Neuronal stem cell (in vitro differentiated cells): ENCODE measurements around the gene CIRBP.

ENCODE experiments used
- DNase-seq: peaks from one replicate; pipeline ENCODE4 v3.0.0-alpha.2; 2013; ENCODE audit warnings: low spot score
- H2AFZ ChIP-seq: one replicate; pipeline ENCODE4 v1.6.1; 2013; ENCODE audit warnings: mild to moderate bottlenecking, low read length, inconsistent platforms
- H2AK5ac ChIP-seq: 2 replicates; pipeline ENCODE4 v1.6.1; 2013; ENCODE audit warnings: low read depth, mild to moderate bottlenecking, inconsistent platforms, low read length, moderate library complexity, mixed read lengths
- H2BK120ac ChIP-seq: 2 replicates; pipeline ENCODE4 v1.6.1; 2013; ENCODE audit warnings: low read depth, mild to moderate bottlenecking, inconsistent platforms, low read length, moderate library complexity, mixed read lengths
- H2BK12ac ChIP-seq: one replicate; pipeline ENCODE4 v1.6.1; 2013; ENCODE audit warnings: low read length, inconsistent platforms
- H2BK15ac ChIP-seq: 2 replicates; pipeline ENCODE4 v1.6.1; 2013; ENCODE audit warnings: mild to moderate bottlenecking, low read length, inconsistent platforms, mixed read lengths
- H2BK5ac ChIP-seq: one replicate; pipeline ENCODE4 v1.6.1; 2013; ENCODE audit warnings: inconsistent platforms, mild to moderate bottlenecking, low read length, moderate library complexity
- H3K14ac ChIP-seq: one replicate; pipeline ENCODE4 v1.6.1; 2013; ENCODE audit warnings: low read length, inconsistent platforms
- H3K18ac ChIP-seq: 2 replicates; pipeline ENCODE4 v1.6.1; 2013; ENCODE audit warnings: low read length, inconsistent platforms
- H3K23ac ChIP-seq: 2 replicates; pipeline ENCODE4 v1.6.1; 2013; ENCODE audit warnings: low read depth, mild to moderate bottlenecking, mixed read lengths, low read length, inconsistent platforms; ENCODE audit not compliant: poor library complexity
- H3K27ac ChIP-seq: replicated peaks from 3 replicates; pipeline ENCODE4 v1.5.1; 2013; ENCODE audit warnings: low read length, inconsistent platforms
- H3K27me3 ChIP-seq, 3 experiments: 2 replicates each; pipeline ENCODE4 v1.6.1; 2013; ENCODE audit warnings: low read length in 3 of 3, mild to moderate bottlenecking in 2 of 3, inconsistent platforms in 1 of 3, low read depth in 1 of 3, mixed read lengths in 1 of 3, moderate library complexity in 1 of 3; ENCODE audit not compliant: control insufficient read depth in 3 of 3, insufficient read depth in 3 of 3
- H3K36me3 ChIP-seq, 2 donors: replicated peaks in 1 of 2; 2 replicates each; pipeline ENCODE4 v1.6.1; 2013; ENCODE audit warnings: low read length in 2 of 2; ENCODE audit not compliant: control insufficient read depth in 2 of 2, insufficient read depth in 2 of 2
- H3K4ac ChIP-seq: 2 replicates; pipeline ENCODE4 v1.6.1; 2013; ENCODE audit warnings: inconsistent platforms, mild to moderate bottlenecking, low read length, moderate library complexity
- H3K4me1 ChIP-seq, 2 donors: 1 replicate in 1 of 2; 2 replicates in 1 of 2; pipeline ENCODE4 v1.6.1; 2013; ENCODE audit warnings: low read length in 2 of 2, low read depth in 1 of 2; ENCODE audit not compliant: control insufficient read depth in 2 of 2, insufficient read depth in 1 of 2
- H3K4me2 ChIP-seq: one replicate; pipeline ENCODE4 v1.6.1; 2013; ENCODE audit warnings: mild to moderate bottlenecking, low read length, inconsistent platforms; ENCODE audit not compliant: insufficient read depth, poor library complexity, severe bottlenecking
- H3K4me3 ChIP-seq, 2 donors: 2 replicates each; pipeline ENCODE4 v1.5.1; 2013; ENCODE audit warnings: low read length in 2 of 2, mild to moderate bottlenecking in 2 of 2, inconsistent platforms in 1 of 2, moderate library complexity in 1 of 2
- H3K79me1 ChIP-seq: one replicate; pipeline ENCODE4 v1.6.1; 2013; ENCODE audit warnings: low read depth, mild to moderate bottlenecking, inconsistent platforms, low read length, moderate library complexity
- H3K9ac ChIP-seq: one replicate; pipeline ENCODE4 v1.6.1; 2013; ENCODE audit warnings: mild to moderate bottlenecking, low read depth, low read length, inconsistent platforms; ENCODE audit not compliant: poor library complexity
- H3K9me3 ChIP-seq, 2 donors: replicated peaks in 1 of 2; 2 replicates each; pipeline versions ENCODE3 to v1.6.1; 2013; ENCODE audit warnings: low read length in 2 of 2, mild to moderate bottlenecking in 2 of 2, inconsistent platforms in 1 of 2, low read depth in 1 of 2, mixed read lengths in 1 of 2, moderate library complexity in 1 of 2; ENCODE audit not compliant: control insufficient read depth in 2 of 2, insufficient read depth in 1 of 2
- H4K8ac ChIP-seq: one replicate; pipeline ENCODE4 v1.6.1; 2013; ENCODE audit warnings: low read depth, mild to moderate bottlenecking, inconsistent platforms, low read length, moderate library complexity
- H4K91ac ChIP-seq: one replicate; pipeline ENCODE4 v1.6.1; 2013; ENCODE audit warnings: low read length, low read depth, mild to moderate bottlenecking, inconsistent platforms; ENCODE audit not compliant: poor library complexity
- WGBS, 2 donors: extraction: QIAGEN DNeasy Blood & Tissue Kit; methylation state at CpG; one replicate each; pipeline ENCODE4 v1.1.7; 2013; ENCODE audit warnings: missing lambda C conversion rate in 2 of 2, mixed read lengths in 1 of 2; ENCODE audit not compliant: insufficient read length in 2 of 2, insufficient replicate concordance in 1 of 2; ENCODE audit errors: extremely low coverage in 2 of 2; 5-methylcytosine and 5-hydroxymethylcytosine counted together

Gene CIRBP

GRCh38 chr19:1220976-1221903, 47.9 kb upstream of the CIRBP start:
- peaks cover 0 to 7% of the 10 kb centered on the region in 2 donors for H3K4me1 ChIP-seq
- no peaks in the 10 kb centered on the region for H3K9me3 ChIP-seq
- H3K9ac ChIP-seq = no peak overlapping the region
- no peak overlapping the region for H2BK12ac ChIP-seq
- WGBS, 2 donors = no CpG with 5 or more reads among the region's 38 CpGs
- peak overlapping the region; percentile 60 for H3K23ac ChIP-seq
- peaks cover 43% of the 10 kb centered on the region for H3K79me1 ChIP-seq
- H2BK15ac ChIP-seq = no peak overlapping the region
- no peak overlapping the region for H3K27ac ChIP-seq
- H4K8ac ChIP-seq = no peak overlapping the region
- DNase-seq = no peak
- no peak overlapping the region for H3K4ac ChIP-seq
- H3K18ac ChIP-seq = peak overlapping the region; percentile 76
- H2BK120ac ChIP-seq = no peak overlapping the region
- H4K91ac ChIP-seq = no peak overlapping the region
- no peak overlapping the region for H2AFZ ChIP-seq
- no peak overlapping the region for H3K4me2 ChIP-seq
- H2AK5ac ChIP-seq = peak overlapping the region; percentile 14
- H2BK5ac ChIP-seq = peak overlapping the region; percentile 82
- H3K27me3 ChIP-seq = no peaks in the 10 kb centered on the region
- H3K36me3 ChIP-seq = peaks cover 13 to 64% of the 10 kb centered on the region in 2 donors
- no peak overlapping the region for H3K4me3 ChIP-seq
- no peak overlapping the region for H3K14ac ChIP-seq

GRCh38 chr19:1221904-1222255, 47.3 kb upstream of the CIRBP start:
- H3K4ac ChIP-seq = no peak overlapping the region
- H3K36me3 ChIP-seq = peaks cover 13 to 68% of the 10 kb centered on the region in 2 donors
- no peak overlapping the region for H4K91ac ChIP-seq
- H3K14ac ChIP-seq = no peak overlapping the region
- no peak overlapping the region for H2AFZ ChIP-seq
- no peak overlapping the region for H3K4me2 ChIP-seq
- peak overlapping the region; percentile 76 for H3K18ac ChIP-seq
- H4K8ac ChIP-seq = no peak overlapping the region
- no peak overlapping the region for H3K27ac ChIP-seq
- no peaks in the 10 kb centered on the region for H3K9me3 ChIP-seq
- H3K23ac ChIP-seq = no peak overlapping the region
- no CpG with 5 or more reads among the region's 22 CpGs for WGBS, 2 donors
- no peak for DNase-seq
- H3K9ac ChIP-seq = peak overlapping the region; percentile 50
- no peak overlapping the region for H3K4me3 ChIP-seq
- peaks cover 0 to 5% of the 10 kb centered on the region in 2 donors for H3K4me1 ChIP-seq
- H3K27me3 ChIP-seq = no peaks in the 10 kb centered on the region
- no peak overlapping the region for H2BK15ac ChIP-seq
- H2BK12ac ChIP-seq = no peak overlapping the region
- H2BK120ac ChIP-seq = no peak overlapping the region
- H3K79me1 ChIP-seq = peaks cover 41% of the 10 kb centered on the region
- peak overlapping the region; percentile 14 for H2AK5ac ChIP-seq
- peak overlapping the region; percentile 0 for H2BK5ac ChIP-seq

GRCh38 chr19:1222394-1222793, 46.7 kb upstream of the CIRBP start:
- no peak overlapping the region for H4K8ac ChIP-seq
- no peak overlapping the region for H3K9ac ChIP-seq
- peaks cover 13 to 72% of the 10 kb centered on the region in 2 donors for H3K36me3 ChIP-seq
- H3K18ac ChIP-seq = peak overlapping the region; percentile 22
- no peak overlapping the region for H3K14ac ChIP-seq
- H3K4me1 ChIP-seq = peaks cover 0 to 5% of the 10 kb centered on the region in 2 donors
- no peak overlapping the region for H3K4me2 ChIP-seq
- H3K4ac ChIP-seq = no peak overlapping the region
- H2AK5ac ChIP-seq = no peak overlapping the region
- H3K23ac ChIP-seq = no peak overlapping the region
- H2BK120ac ChIP-seq = no peak overlapping the region
- no peak overlapping the region for H4K91ac ChIP-seq
- H3K79me1 ChIP-seq = peaks cover 36% of the 10 kb centered on the region
- no peak overlapping the region for H3K4me3 ChIP-seq
- no peak overlapping the region for H2AFZ ChIP-seq
- no peaks in the 10 kb centered on the region for H3K9me3 ChIP-seq
- H2BK12ac ChIP-seq = no peak overlapping the region
- WGBS, 2 donors = no CpG with 5 or more reads among the region's 14 CpGs
- H2BK5ac ChIP-seq = peak overlapping the region; percentile 0
- no peak overlapping the region for H2BK15ac ChIP-seq
- H3K27ac ChIP-seq = peak overlapping the region; percentile 15
- DNase-seq = no peak
- no peaks in the 10 kb centered on the region for H3K27me3 ChIP-seq

GRCh38 chr19:1223018-1223855, 45.9 kb upstream of the CIRBP start:
- DNase-seq = no peak
- H3K18ac ChIP-seq = peak overlapping the region; percentile 13
- peak overlapping the region; percentile 23 for H4K8ac ChIP-seq

More at GRCh38 chr19:1223018-1223855, 45.9 kb upstream of the CIRBP start:
- Histone ChIP-seq H3K9ac (peak overlapping the region; percentile 50), H2BK15ac (no peak overlapping the region), H4K91ac (no peak overlapping the region), H3K14ac (no peak overlapping the region), H3K23ac (peak overlapping the region; percentile 89), H2AK5ac (peak overlapping the region; percentile 63), H3K4me1 (peaks cover 0 to under 1% of the 10 kb centered on the region in 2 donors), H3K36me3 (peaks cover 16 to 79% of the 10 kb centered on the region in 2 donors), H2AFZ (no peak overlapping the region), H3K27me3 (no peaks in the 10 kb centered on the region), H2BK120ac (no peak overlapping the region), H2BK12ac (peak overlapping the region; percentile 22), H3K4me3 (no peak overlapping the region), H3K4ac (no peak overlapping the region), H3K9me3 (no peaks in the 10 kb centered on the region), H3K27ac (no peak overlapping the region), H2BK5ac (no peak overlapping the region), H3K4me2 (no peak overlapping the region), H3K79me1 (peaks cover 32% of the 10 kb centered on the region)
- WGBS, 2 donors = no CpG with 5 or more reads among the region's 48 CpGs
